ENCODE measurements around the gene KAT7. TPM values are rescaled to one million over a fixed set of nuclear protein-coding genes. Genes with fewer than 3 reads are reported as not detected.

Gene KAT7
- total RNA-seq, 1 donor from 2014 or later = 30.5 TPM

- no peak for TF ChIP-seq CTCF (IDR thresholded peaks at IDR 0.05; ENCODE audit: insufficient read depth, low read length, poor library complexity, severe bottlenecking)
- Histone ChIP-seq H3K4me3 (ENCODE audit: low read depth, low read length) (no peak overlapping the region), H3K36me3 (ENCODE audit: control insufficient read depth, insufficient read depth, low read length) (no peaks in the 10 kb centered on the region), H3K27me3 (ENCODE audit: control insufficient read depth, insufficient read depth, low read length) (no peaks in the 10 kb centered on the region)
- no peak for DNase-seq (ENCODE audit: low read depth)
Observed at GRCh38 chr17:49842846-49843245, 54.4 kb downstream of the KAT7 start.

GRCh38 chr17:49843774-49844350, 55.4 kb downstream of the KAT7 start:
- Histone ChIP-seq H3K4me3 (ENCODE audit: low read depth, low read length) (no peak overlapping the region), H3K27me3 (ENCODE audit: control insufficient read depth, insufficient read depth, low read length) (no peaks in the 10 kb centered on the region), H3K36me3 (ENCODE audit: control insufficient read depth, insufficient read depth, low read length) (no peaks in the 10 kb centered on the region)
- DNase-seq (ENCODE audit: low read depth) = no peak
- TF ChIP-seq CTCF (IDR thresholded peaks at IDR 0.05; ENCODE audit: insufficient read depth, low read length, poor library complexity, severe bottlenecking) = peak; percentile 47

- no peak overlapping the region for H3K4me3 ChIP-seq (ENCODE audit: low read depth, low read length)
- no peak for DNase-seq (ENCODE audit: low read depth)
- no peaks in the 10 kb centered on the region for H3K36me3 ChIP-seq (ENCODE audit: control insufficient read depth, insufficient read depth, low read length)
- no peak for TF ChIP-seq CTCF (IDR thresholded peaks at IDR 0.05; ENCODE audit: insufficient read depth, low read length, poor library complexity, severe bottlenecking)
- no peaks in the 10 kb centered on the region for H3K27me3 ChIP-seq (ENCODE audit: control insufficient read depth, insufficient read depth, low read length)
Observed at GRCh38 chr17:49845321-49845720, 56.8 kb downstream of the KAT7 start.

GRCh38 chr17:49846938-49847712, 58.6 kb downstream of the KAT7 start:
- no peak overlapping the region for H3K4me3 ChIP-seq (ENCODE audit: low read depth, low read length)
- peaks cover 2% of the 10 kb centered on the region for H3K27me3 ChIP-seq (ENCODE audit: control insufficient read depth, insufficient read depth, low read length)
- no peak for TF ChIP-seq CTCF (IDR thresholded peaks at IDR 0.05; ENCODE audit: insufficient read depth, low read length, poor library complexity, severe bottlenecking)
- DNase-seq (ENCODE audit: low read depth) = no peak
- H3K36me3 ChIP-seq (ENCODE audit: control insufficient read depth, insufficient read depth, low read length) = no peaks in the 10 kb centered on the region

GRCh38 chr17:49848019-49848473, 59.6 kb downstream of the KAT7 start, which contains the start of gene TAC4:
TSS of gene TAC4 (minus strand) at chr17:49848069. CDS start at chr17:49848017, 52 bp downstream.
- H3K27me3 ChIP-seq (ENCODE audit: control insufficient read depth, insufficient read depth, low read length) = peaks cover 2% of the 10 kb centered on the region
- no peak for TF ChIP-seq CTCF (IDR thresholded peaks at IDR 0.05; ENCODE audit: insufficient read depth, low read length, poor library complexity, severe bottlenecking)
- DNase-seq (ENCODE audit: low read depth) = no peak
- H3K4me3 ChIP-seq (ENCODE audit: low read depth, low read length) = no peak within 1 kb of the TSS
- no peaks in the 10 kb centered on the region for H3K36me3 ChIP-seq (ENCODE audit: control insufficient read depth, insufficient read depth, low read length)

Data from kidney epithelial cell (primary cell).